GM12872 (cell line): ENCODE results near the gene RAET1E.

ENCODE experiments used
- TF ChIP-seq, protein P1 (sequence below): IDR thresholded peaks from 3 replicates; pipeline ENCODE4 v1.5.1; 2011; ENCODE audit warnings: low read depth, mild to moderate bottlenecking, low read length, moderate library complexity; ENCODE audit not compliant: insufficient read depth

RAET1E gene

DNA sequence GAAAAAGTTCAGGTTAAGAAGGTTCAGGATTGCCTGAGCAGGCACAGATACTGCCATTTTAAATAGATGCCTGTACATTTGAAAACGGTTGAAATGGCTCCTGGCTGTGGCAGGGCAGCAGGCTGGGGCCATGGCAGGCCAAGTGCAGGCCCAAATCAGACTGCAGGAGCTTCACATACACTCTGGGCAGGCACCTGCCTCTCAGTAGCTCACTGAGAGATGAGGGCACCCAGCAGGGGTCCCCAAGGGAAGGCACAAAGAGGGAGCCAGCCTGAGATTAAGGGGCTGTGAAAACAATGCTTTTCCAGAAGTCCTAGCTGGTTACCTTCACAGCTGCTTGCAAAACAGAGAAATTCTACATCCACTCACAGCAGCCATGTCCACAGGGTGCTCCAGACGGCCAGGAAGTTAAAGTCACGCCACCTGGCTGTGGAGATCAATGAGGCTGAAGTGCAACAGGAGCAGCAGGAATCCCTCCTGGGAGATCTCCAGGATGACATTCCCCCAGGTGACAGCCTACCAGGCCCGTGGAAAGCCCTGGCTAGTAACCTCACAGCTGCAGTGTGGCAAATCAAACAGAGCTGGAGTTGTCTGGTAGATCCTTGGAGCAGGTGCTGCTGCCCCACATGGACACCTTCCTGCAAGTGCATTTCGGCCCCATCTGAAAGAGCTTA, 6.2 kb upstream of the RAET1E start:
- TF ChIP-seq, protein P1, sequence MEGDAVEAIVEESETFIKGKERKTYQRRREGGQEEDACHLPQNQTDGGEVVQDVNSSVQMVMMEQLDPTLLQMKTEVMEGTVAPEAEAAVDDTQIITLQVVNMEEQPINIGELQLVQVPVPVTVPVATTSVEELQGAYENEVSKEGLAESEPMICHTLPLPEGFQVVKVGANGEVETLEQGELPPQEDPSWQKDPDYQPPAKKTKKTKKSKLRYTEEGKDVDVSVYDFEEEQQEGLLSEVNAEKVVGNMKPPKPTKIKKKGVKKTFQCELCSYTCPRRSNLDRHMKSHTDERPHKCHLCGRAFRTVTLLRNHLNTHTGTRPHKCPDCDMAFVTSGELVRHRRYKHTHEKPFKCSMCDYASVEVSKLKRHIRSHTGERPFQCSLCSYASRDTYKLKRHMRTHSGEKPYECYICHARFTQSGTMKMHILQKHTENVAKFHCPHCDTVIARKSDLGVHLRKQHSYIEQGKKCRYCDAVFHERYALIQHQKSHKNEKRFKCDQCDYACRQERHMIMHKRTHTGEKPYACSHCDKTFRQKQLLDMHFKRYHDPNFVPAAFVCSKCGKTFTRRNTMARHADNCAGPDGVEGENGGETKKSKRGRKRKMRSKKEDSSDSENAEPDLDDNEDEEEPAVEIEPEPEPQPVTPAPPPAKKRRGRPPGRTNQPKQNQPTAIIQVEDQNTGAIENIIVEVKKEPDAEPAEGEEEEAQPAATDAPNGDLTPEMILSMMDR = no peak

DNA sequence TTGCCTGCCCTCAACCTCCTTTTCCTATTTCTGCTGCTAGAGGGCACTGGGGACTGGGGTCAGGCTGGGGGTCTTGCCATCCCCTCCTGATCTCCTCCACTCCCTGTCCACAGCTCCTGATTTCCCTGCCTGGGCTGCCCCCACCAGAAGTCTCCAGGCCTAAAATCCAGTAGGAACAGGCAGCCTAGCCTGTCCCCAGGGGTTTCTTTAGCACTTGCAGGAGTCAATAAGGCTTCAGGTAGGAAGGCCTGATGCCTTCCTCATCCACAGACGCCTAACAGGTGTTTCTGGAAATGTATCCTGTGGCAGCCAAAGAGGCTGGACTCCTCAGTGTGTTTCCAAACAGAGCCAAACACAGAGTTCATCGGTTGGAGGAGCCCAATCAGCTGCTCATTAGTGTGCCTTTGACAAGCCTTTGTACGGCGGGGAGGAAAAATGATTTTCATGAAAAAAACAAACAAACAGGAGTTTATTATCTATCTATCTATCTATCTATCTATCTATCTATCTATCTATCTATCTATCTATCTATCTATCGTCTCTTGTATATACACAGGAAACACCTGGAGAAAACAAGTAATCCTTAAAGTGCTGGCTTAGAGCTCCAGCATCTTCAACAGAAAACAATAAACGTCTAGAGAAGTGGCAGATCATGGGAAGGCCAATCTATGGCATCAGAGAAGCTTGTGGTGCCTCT, 3.7 kb upstream of the RAET1E start:
- TF ChIP-seq, protein P1 = no peak

DNA sequence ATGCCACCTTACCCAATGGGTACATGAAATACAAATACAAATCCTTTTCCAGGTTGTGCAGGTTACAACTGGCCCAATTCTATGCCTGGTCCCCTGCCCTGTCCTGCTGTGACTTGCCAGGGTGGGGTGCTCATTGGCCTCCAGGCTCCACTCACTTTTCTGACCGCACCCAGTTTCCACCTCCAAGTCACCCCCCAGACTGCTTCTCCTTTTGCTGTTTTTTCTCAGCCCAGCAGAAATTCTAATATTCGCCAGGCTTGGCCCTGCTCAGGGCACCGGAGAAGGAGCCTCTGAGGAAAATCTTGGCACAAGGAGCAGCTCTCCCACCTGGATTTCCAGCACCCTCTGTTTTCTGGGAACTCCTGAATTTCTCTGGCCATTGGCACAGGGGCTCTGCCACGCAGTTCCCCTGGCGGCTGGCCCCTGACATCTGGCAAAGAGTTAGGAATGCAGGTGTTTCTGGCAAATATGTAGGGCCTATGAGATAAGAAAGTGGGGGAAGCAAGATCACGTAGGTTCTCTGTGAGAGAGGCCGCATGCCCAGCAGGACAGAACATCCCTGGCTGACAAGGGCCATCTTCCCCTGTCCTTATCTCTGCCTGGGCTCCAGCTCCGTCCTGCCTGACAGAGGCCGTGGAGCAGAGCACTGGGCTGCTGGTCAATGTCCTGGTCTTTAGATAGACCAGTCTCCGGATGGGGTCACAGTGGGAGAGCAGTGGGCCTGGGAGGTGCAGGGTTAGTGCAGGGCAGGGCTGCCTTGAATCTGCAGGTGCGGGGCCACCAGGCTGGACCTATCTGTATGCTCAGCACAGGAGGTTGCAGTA, 2.9 kb upstream of the RAET1E start:
- TF ChIP-seq, protein P1 = no peak

DNA sequence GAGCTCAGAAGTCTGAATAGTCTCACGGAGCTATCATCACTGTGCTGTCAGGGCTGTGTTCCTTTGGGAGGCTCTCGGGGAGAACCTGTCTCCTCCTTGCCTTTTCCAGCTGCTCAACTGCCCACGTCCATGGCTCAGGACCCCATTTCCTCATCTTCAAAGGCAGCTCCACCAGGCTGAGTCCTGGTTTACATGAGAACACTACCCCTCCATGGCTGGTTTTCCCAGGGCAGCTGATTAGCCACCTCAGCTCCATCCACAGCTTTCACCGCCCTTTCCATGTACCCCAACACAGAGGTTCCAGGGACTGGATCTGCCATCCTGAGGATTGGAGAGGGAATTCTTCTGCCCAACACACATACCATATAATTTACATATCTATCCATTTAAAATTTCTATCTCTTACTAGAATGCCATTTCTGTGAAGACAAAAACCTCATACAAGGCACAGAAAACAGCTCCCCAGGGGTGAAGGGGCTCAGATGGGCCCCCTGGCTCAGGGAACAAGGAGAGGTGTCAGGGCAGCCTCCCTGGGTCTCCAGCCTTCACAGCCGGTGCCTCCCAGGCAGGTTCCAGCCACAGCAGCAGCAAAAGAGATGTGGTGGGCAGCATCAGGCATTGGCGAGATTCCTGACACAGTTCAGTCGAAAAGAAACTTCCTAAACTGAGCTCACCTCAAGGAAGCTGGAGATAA, 2.2 kb upstream of the RAET1E start:
- TF ChIP-seq, protein P1 = no peak

- TF ChIP-seq, protein P1 = no peak
Measured at GRCh38 chr6:149899486-149899885, 1.6 kb upstream of the RAET1E start.

DNA sequence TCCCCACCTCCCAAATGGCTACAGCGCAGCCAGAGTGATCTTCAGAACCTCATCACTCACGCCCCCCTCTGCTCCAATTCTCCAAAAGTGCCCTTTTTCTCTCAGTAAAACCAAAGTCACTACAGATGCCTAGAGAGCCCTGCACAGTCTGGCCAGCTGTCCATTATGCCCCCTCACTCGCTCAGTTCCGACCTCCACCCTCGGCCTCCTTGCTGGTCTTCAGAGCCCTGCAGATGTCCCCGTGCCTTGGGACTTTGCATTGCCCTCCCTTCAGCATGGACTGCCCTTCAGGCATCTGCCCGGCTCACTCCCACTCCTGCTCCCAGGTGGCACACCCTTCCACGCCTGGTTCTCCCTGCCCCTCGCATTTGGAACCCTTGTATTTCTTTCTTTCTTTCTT, 1.1 kb upstream of the RAET1E start:
- TF ChIP-seq, protein P1 = no peak
